H9 (cell line): ENCODE results near the gene PAK5. TPM values are rescaled to one million over a fixed set of nuclear protein-coding genes. Genes with fewer than 3 reads are reported as not detected.

Experiments used
- DNase-seq: peaks from one replicate; pipeline ENCODE4 v3.0.0-alpha.2; 2017
- H2AFZ ChIP-seq: one replicate; pipeline ENCODE4 v1.6.1; 2013; ENCODE audit warnings: mild to moderate bottlenecking, low read length, control low read depth, moderate library complexity
- H2AK5ac ChIP-seq: 2 replicates; pipeline ENCODE4 v1.6.1; 2013; ENCODE audit warnings: low read length, control low read depth, mixed read lengths; ENCODE audit not compliant: insufficient read length
- H2BK120ac ChIP-seq: one replicate; pipeline ENCODE4 v1.6.1; 2013; ENCODE audit warnings: low read depth, mild to moderate bottlenecking, low read length, control low read depth, inconsistent platforms; ENCODE audit not compliant: poor library complexity, severe bottlenecking
- H2BK12ac ChIP-seq: 2 replicates; pipeline ENCODE4 v1.6.1; 2013; ENCODE audit warnings: low read length, control low read depth, mixed read lengths, low read depth; ENCODE audit not compliant: insufficient read length
- H2BK15ac ChIP-seq: 2 replicates; pipeline ENCODE4 v1.6.1; 2013; ENCODE audit warnings: low read depth, low read length, control low read depth
- H2BK20ac ChIP-seq: one replicate; pipeline ENCODE4 v1.6.1; 2013; ENCODE audit warnings: low read depth, mild to moderate bottlenecking, low read length, control low read depth, inconsistent platforms; ENCODE audit not compliant: poor library complexity, severe bottlenecking
- H2BK5ac ChIP-seq: 2 replicates; pipeline ENCODE4 v1.6.1; 2013; ENCODE audit warnings: low read length, control low read depth, mixed read lengths; ENCODE audit not compliant: insufficient read length
- H3K14ac ChIP-seq: 2 replicates; pipeline ENCODE4 v1.6.1; 2013; ENCODE audit warnings: low read length, control low read depth; ENCODE audit not compliant: insufficient read depth
- H3K18ac ChIP-seq: 2 replicates; pipeline ENCODE4 v1.6.1; 2013; ENCODE audit warnings: low read depth, mild to moderate bottlenecking, mixed read lengths, low read length, control low read depth; ENCODE audit not compliant: insufficient read length
- H3K23ac ChIP-seq: 2 replicates; pipeline ENCODE4 v1.6.1; 2013; ENCODE audit warnings: low read length, control low read depth, mixed read lengths, low read depth; ENCODE audit not compliant: insufficient read length
- H3K23me2 ChIP-seq: 2 replicates; pipeline ENCODE4 v1.6.1; 2013; ENCODE audit warnings: low read depth, mild to moderate bottlenecking, mixed read lengths, low read length, control low read depth; ENCODE audit not compliant: insufficient read length, poor library complexity, severe bottlenecking
- H3K27ac ChIP-seq: 2 replicates; pipeline ENCODE4 v1.5.1; 2013; ENCODE audit warnings: low read length, control low read depth, mixed read lengths, low read depth; ENCODE audit not compliant: insufficient read length
- H3K27me3 ChIP-seq: 2 replicates; pipeline ENCODE4 v1.6.1; 2013; ENCODE audit warnings: low read length, control low read depth, inconsistent platforms; ENCODE audit not compliant: insufficient read depth
- H3K4ac ChIP-seq: 2 replicates; pipeline ENCODE4 v1.6.1; 2013; ENCODE audit warnings: low read depth, mild to moderate bottlenecking, control low read depth, inconsistent platforms, low read length, moderate library complexity
- H3K4me1 ChIP-seq: 2 replicates; pipeline ENCODE4 v1.6.1; 2013; ENCODE audit warnings: low read length, control low read depth, inconsistent platforms; ENCODE audit not compliant: insufficient read depth
- H3K4me2 ChIP-seq: 2 replicates; pipeline ENCODE4 v1.6.1; 2013; ENCODE audit warnings: low read length, control low read depth, mixed read lengths; ENCODE audit not compliant: insufficient read length, insufficient read depth
- H3K56ac ChIP-seq: 2 replicates; pipeline ENCODE4 v1.6.1; 2013; ENCODE audit warnings: low read depth, mild to moderate bottlenecking, mixed read lengths, low read length, control low read depth; ENCODE audit not compliant: insufficient read length
- H3K79me1 ChIP-seq: 2 replicates; pipeline ENCODE4 v1.6.1; 2013; ENCODE audit warnings: low read depth, mild to moderate bottlenecking, moderate library complexity, low read length, control low read depth, inconsistent platforms; ENCODE audit not compliant: insufficient read depth, poor library complexity, severe bottlenecking
- H3K79me2 ChIP-seq: 2 replicates; pipeline ENCODE4 v1.6.1; 2013; ENCODE audit warnings: low read length, control low read depth, inconsistent platforms; ENCODE audit not compliant: insufficient read depth
- H3K9ac ChIP-seq: 2 replicates; pipeline ENCODE4 v1.6.1; 2013; ENCODE audit warnings: low read length, control low read depth, mixed read lengths; ENCODE audit not compliant: insufficient read length; ENCODE audit errors: extremely low read depth
- H3K9me3 ChIP-seq: one replicate; pipeline ENCODE4 v1.6.1; 2013; ENCODE audit warnings: low read depth, low read length, inconsistent platforms; ENCODE audit not compliant: control insufficient read depth
- H3T11ph ChIP-seq: one replicate; pipeline ENCODE4 v1.6.1; 2013; ENCODE audit warnings: mild to moderate bottlenecking, low read length, control low read depth, inconsistent platforms
- H4K20me1 ChIP-seq: one replicate; pipeline ENCODE4 v1.6.1; 2013; ENCODE audit not compliant: control insufficient read depth, insufficient read length, insufficient read depth
- H4K5ac ChIP-seq: 2 replicates; pipeline ENCODE4 v1.6.1; 2013; ENCODE audit warnings: low read depth, mild to moderate bottlenecking, mixed read lengths, low read length, control low read depth; ENCODE audit not compliant: insufficient read length
- H4K8ac ChIP-seq: replicated peaks from 2 replicates; pipeline ENCODE4 v1.6.1; 2013; ENCODE audit warnings: low read length, control low read depth, mixed read lengths, low read depth; ENCODE audit not compliant: insufficient read length
- H4K91ac ChIP-seq: 2 replicates; pipeline ENCODE4 v1.6.1; 2013; ENCODE audit warnings: low read depth, mild to moderate bottlenecking, moderate library complexity, mixed read lengths, low read length, control low read depth; ENCODE audit not compliant: insufficient read length
- H3K27ac Mint-ChIP-seq, 3 experiments: 2 replicates in 2 of 3; 3 replicates in 1 of 3; pipeline ENCODE4 v1.8.0; 2020 to 2021; ENCODE audit warnings: mixed read lengths in 3 of 3, mild to moderate bottlenecking in 1 of 3, moderate library complexity in 1 of 3
- H3K27me3 Mint-ChIP-seq: 2 replicates; pipeline ENCODE4 v1.8.0; 2021; ENCODE audit warnings: low read depth, mild to moderate bottlenecking, moderate library complexity, mixed read lengths
- H3K36me3 Mint-ChIP-seq, 3 experiments: 2 replicates in 2 of 3; 3 replicates in 1 of 3; pipeline ENCODE4 v1.8.0; 2020 to 2021; ENCODE audit warnings: low read depth in 3 of 3, mixed read lengths in 3 of 3; ENCODE audit not compliant: insufficient read depth in 1 of 3
- H3K4me1 Mint-ChIP-seq, 2 experiments: 2 replicates each; pipeline ENCODE4 v1.8.0; 2020; ENCODE audit warnings: mixed read lengths in 2 of 2
- H3K4me3 Mint-ChIP-seq, 2 experiments: 2 replicates in 1 of 2; 3 replicates in 1 of 2; pipeline ENCODE4 v1.8.0; 2020 to 2021; ENCODE audit warnings: mild to moderate bottlenecking in 2 of 2, mixed read lengths in 2 of 2, moderate library complexity in 1 of 2
- H3K9me3 Mint-ChIP-seq, 2 experiments: 2 replicates in 1 of 2; 3 replicates in 1 of 2; pipeline ENCODE4 v1.8.0; 2020; ENCODE audit warnings: mild to moderate bottlenecking in 2 of 2, mixed read lengths in 2 of 2, moderate library complexity in 1 of 2
- CTCF ChIP-seq: fragments of 200-600 bp; sonication (generic); conservative IDR thresholded peaks from 3 replicates; pipeline ENCODE4 v1.8.0; 2021; ENCODE audit warnings: antibody characterized with exemption, mild to moderate bottlenecking
- WGBS: extraction: QIAGEN DNeasy Blood & Tissue Kit; methylation state at CpG from one replicate; pipeline ENCODE4 v1.1.7; 2013; ENCODE audit warnings: missing lambda C conversion rate, low lambda C conversion rate, mixed read lengths; ENCODE audit not compliant: insufficient read length; ENCODE audit errors: extremely low coverage; 5-methylcytosine and 5-hydroxymethylcytosine counted together
- total RNA-seq: library from RNA; stranded (reverse); gene quantifications from 2 replicates; pipeline ENCODE4 v1.2.1, GENCODE V29; 2021

Gene PAK5
- total RNA-seq, 1 experiment from 2014 or later: 0.20 TPM

- Histone ChIP-seq H3K4me2 (no peak overlapping the region), H2BK12ac (no peak overlapping the region), H3K9ac (no peak overlapping the region), H2BK15ac (no peak overlapping the region), H2AFZ (no peak overlapping the region), H4K8ac (no peak overlapping the region), H2BK20ac (no peak overlapping the region), H2AK5ac (no peak overlapping the region), H3T11ph (no peak overlapping the region), H4K5ac (no peak overlapping the region), H3K4me1 (peaks cover 25% of the 10 kb centered on the region; the same call in 1 of the 2 replicates), H3K56ac (no peak overlapping the region), H3K23me2 (no peaks in the 10 kb centered on the region), H3K27ac (no peak overlapping the region), H4K91ac (no peak overlapping the region), H3K79me2 (no peaks in the 10 kb centered on the region), H3K79me1 (no peaks in the 10 kb centered on the region), H3K4ac (no peak overlapping the region), H4K20me1 (no peaks in the 10 kb centered on the region), H3K14ac (no peak overlapping the region), H3K18ac (no peak overlapping the region), H3K9me3 (no peaks in the 10 kb centered on the region), H2BK5ac (no peak overlapping the region), H3K23ac (no peak overlapping the region), H3K27me3 (peaks cover 3% of the 10 kb centered on the region), H2BK120ac (no peak overlapping the region)
- Mint-ChIP-seq H3K4me3 (no peak overlapping the region), H3K36me3 (peaks cover 0 to 2% (median 0%) of the 10 kb centered on the region in 3 experiments; a peak in 2 of 7 replicates), H3K27ac (no peak overlapping the region), H3K9me3 (no peaks in the 10 kb centered on the region; a peak in 1 of 5 replicates), H3K4me1 (peaks cover 36 to 40% of the 10 kb centered on the region in 2 experiments), H3K27me3 (peaks cover 39% of the 10 kb centered on the region)
- TF ChIP-seq CTCF: no peak
- WGBS: no CpG with 5 or more reads among the region's 2 CpGs
- no peak for DNase-seq
Observed at GRCh38 chr20:9578594-9578993, 260.3 kb downstream of the PAK5 start.
